ENCODE measurements around the gene CDR2. TPM values are rescaled to one million over a fixed set of nuclear protein-coding genes. Genes with fewer than 3 reads are reported as not detected.
"Not testable (repeated sequence)": the region's sequence is repeated elsewhere in the genome, so short reads cannot be mapped to it uniquely, and the experiment has no call there.

CDR2 gene
- total and polyA plus RNA-seq, 8 donors, result 7.9 to 15.5 (median 9.1) TPM

DNA sequence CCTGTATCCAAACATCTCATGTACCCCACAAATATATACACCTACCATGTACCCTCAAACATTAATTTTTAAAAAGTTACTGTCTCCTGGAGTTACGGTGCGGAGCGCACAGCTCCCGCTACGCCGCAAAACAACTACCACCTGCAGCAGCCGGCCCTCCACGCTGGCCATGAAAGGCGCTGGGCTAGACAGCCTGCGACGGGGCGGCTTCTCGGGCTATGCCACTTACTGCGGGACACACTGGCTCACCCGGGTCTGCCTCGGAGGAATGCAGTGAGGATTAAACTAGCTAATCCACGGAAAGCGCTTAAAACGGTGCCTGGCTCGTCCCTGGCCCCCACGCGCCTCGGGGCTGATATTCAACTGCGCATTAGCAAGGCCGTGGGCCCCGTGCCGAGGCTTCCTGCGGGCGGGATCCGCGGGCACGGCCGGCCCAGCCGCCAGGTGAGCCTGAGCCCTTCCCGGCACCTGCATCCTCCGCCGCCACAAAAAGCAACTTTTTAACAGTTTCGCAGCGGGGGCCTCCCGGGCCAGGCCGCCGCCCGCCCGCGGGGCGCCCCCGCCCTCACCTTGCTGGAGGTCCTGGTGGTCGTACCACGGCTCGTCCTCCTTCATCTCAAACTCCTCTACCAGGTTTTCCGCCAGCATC, 633 bp downstream of the CDR2 start:
- FAIRE-seq (no peak), DNase-seq (peak; percentile 53 to 87 (median 68)), ATAC-seq (peak; percentile 36 to 58 (median 38))
- peaks cover 13 to 43% (median 17%) of the 10 kb centered on the region in 3 donors for H3K4me1 ChIP-seq
- no peaks in the 10 kb centered on the region for H3K27me3 ChIP-seq
- TF ChIP-seq, protein P1, sequence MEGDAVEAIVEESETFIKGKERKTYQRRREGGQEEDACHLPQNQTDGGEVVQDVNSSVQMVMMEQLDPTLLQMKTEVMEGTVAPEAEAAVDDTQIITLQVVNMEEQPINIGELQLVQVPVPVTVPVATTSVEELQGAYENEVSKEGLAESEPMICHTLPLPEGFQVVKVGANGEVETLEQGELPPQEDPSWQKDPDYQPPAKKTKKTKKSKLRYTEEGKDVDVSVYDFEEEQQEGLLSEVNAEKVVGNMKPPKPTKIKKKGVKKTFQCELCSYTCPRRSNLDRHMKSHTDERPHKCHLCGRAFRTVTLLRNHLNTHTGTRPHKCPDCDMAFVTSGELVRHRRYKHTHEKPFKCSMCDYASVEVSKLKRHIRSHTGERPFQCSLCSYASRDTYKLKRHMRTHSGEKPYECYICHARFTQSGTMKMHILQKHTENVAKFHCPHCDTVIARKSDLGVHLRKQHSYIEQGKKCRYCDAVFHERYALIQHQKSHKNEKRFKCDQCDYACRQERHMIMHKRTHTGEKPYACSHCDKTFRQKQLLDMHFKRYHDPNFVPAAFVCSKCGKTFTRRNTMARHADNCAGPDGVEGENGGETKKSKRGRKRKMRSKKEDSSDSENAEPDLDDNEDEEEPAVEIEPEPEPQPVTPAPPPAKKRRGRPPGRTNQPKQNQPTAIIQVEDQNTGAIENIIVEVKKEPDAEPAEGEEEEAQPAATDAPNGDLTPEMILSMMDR (IDR thresholded peaks at IDR 0.05), result no peak
- intact Hi-C loops (cut with DNase I), result no loop called here
- H3K36me3 ChIP-seq, result no peaks in the 10 kb centered on the region
- peak overlapping the region; percentile 79 to 92 (median 84) for H3K27ac ChIP-seq
- peak overlapping the region; percentile 80 to 97 (median 86) for H3K4me3 ChIP-seq
- no peaks in the 10 kb centered on the region for H3K9me3 ChIP-seq
- 1% methylated on average over 49 to 51 of the region's 51 CpGs for WGBS, 2 donors

- H3K36me3 ChIP-seq, result no peaks in the 10 kb centered on the region
- H3K4me3 ChIP-seq, result peak overlapping the region; percentile 80 to 97 (median 86)
- 31 to 32% methylated on average over 14 of the region's 14 CpGs for WGBS, 2 donors
- peaks cover 14 to 50% (median 23%) of the 10 kb centered on the region in 3 donors for H3K4me1 ChIP-seq
- peak overlapping the region in 3 of 4 donors; percentile 79 to 92 (median 85) for H3K27ac ChIP-seq
- no peaks in the 10 kb centered on the region for H3K9me3 ChIP-seq
- DNase-seq (no peak), ATAC-seq (no peak), FAIRE-seq (no peak)
- H3K27me3 ChIP-seq, result no peaks in the 10 kb centered on the region
- TF ChIP-seq, protein P1 (IDR thresholded peaks at IDR 0.05), result no peak
- intact Hi-C loops (cut with DNase I), result no loop called here
Measured at GRCh38 chr16:22372882-22373661, 1.3 kb downstream of the CDR2 start.

DNA sequence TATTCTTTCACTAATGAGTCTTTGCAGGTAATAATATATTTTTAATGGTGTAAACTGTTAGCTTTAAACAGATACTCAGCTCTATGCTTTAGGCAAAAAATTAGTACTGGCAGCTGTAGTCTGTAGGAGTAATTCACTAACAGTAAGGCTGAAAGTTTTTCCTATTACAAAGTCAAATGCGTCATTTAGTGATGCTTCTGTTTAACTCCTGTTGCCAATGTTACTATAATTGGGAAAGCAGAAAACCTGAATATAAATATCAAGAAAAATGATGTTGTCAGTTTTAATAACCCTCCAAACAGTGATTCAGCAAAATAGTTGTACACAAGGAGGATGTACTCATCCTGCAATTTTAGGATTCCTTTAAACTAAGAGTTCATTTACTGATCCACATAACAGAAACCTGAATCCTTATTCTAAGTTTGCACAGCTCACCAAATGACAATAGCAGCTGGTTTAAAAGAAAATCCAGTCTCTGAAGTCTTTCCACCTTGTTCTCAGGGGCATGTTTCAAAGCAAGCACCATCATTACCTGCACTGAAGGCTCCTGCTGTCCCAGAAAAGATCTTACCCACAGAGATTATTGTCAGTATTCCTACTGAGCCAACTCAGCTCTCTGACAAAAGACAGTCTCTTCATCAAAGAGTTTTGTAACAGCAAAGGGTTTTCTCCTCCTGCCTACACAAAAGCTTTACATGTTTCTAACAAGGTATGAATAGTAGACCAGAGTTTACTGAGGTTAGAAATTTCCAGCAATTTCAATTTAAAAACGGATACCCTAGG, 4.2 kb downstream of the CDR2 start:
- TF ChIP-seq, protein P1 (IDR thresholded peaks at IDR 0.05), result no peak
- H3K27me3 ChIP-seq, result no peaks in the 10 kb centered on the region
- H3K4me1 ChIP-seq, result peaks cover 23 to 47% (median 30%) of the 10 kb centered on the region in 3 donors
- no peak for ATAC-seq
- intact Hi-C loops (cut with DNase I), result no loop called here
- H3K27ac ChIP-seq, result peak overlapping the region in 2 of 4 donors; percentile 46 to 85
- no peaks in the 10 kb centered on the region for H3K9me3 ChIP-seq
- no peak for DNase-seq
- no peaks in the 10 kb centered on the region for H3K36me3 ChIP-seq
- FAIRE-seq, result peak; percentile 87
- WGBS, 2 donors, result 70 to 72% methylated on average over 2 of the region's 2 CpGs
- H3K4me3 ChIP-seq, result no peak overlapping the region

DNA sequence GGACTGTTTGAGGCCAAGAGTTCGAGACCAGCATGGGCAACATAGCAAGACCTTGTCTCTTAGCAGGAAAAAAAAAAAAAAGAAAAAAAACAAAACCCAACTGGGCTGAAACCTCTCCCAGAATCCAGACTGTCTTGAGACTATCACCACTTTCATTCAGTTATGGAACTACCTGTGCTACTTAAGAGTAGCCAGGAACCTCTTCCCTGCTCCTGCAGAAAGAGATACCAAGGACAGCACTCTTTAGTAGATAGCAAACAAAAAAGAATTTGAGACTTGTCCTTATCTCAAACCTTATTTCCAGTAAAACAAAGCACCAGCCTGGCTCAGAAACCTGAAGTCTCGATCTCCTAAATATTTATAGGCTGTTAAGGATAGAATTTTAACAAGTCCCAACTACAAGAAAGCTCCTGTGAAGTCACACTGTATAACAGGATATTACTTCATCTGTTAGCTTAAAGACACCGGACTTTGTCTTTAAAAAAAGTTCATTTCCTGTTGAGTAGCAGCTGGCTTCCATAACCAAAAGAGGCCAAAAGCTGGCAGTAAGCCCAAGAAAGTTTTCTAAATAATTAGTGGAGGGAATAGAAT, 5.1 kb downstream of the CDR2 start:
- WGBS, 2 donors, result 38 to 43% methylated on average over 3 of the region's 3 CpGs
- intact Hi-C loops (cut with DNase I), result no loop called here
- Histone ChIP-seq H3K27me3 (no peaks in the 10 kb centered on the region), H3K9me3 (no peaks in the 10 kb centered on the region), H3K4me1 (peaks cover 23 to 45% (median 30%) of the 10 kb centered on the region in 3 donors), H3K27ac (peak overlapping the region in 2 of 4 donors; percentile 46 to 85), H3K4me3 (no peak overlapping the region), H3K36me3 (peaks cover 0 to 3% (median 0%) of the 10 kb centered on the region in 3 donors)
- FAIRE-seq (no peak), ATAC-seq (peak in 1 of 4 donors; percentile 16), DNase-seq (no peak)
- TF ChIP-seq, protein P1 (IDR thresholded peaks at IDR 0.05), result no peak

DNA sequence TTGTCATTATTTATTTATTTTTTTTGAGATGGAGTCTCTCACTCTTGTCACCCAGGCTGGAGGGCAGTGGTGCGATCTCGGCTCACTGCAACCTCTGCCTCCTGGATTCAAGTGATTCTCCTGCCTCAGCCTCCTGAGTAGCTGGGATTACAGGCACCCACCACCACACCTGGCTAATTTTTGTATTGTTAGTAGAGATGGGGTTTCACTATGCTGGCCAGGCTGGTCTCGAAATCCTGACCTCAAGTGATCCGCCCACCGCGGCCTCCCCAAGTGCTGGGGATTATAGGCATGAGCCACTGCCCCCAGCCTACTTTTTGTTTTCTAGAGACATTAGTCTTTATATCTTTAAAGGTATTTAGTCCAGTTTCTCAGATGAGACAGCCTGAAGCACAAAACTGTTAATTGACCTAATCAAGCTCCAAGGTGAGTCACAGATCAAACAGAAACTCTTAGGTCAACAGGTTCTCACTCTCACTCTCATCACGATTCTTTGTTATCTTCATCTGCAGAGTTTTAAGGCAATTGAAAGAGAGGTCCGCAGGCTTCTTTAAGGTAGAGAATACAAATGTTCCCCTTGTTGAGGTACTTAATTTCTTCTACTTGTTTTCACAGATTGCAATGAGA, 6.1 kb downstream of the CDR2 start:
- not testable (repeated sequence) for H3K4me3 ChIP-seq
- WGBS, 2 donors, result 77 to 78% methylated on average over 8 of the region's 8 CpGs
- peak; percentile 36 to 61 (median 38) for ATAC-seq

More for the DNA sequence above, 6.1 kb downstream of the CDR2 start:
- DNase-seq; FAIRE-seq; intact Hi-C loops (cut with DNase I); H3K9me3 ChIP-seq; H3K27me3 ChIP-seq: not testable (repeated sequence)
- Histone ChIP-seq H3K4me1 (peaks cover 23 to 45% (median 30%) of the 10 kb centered on the region in 3 donors), H3K36me3 (peaks cover 0 to 13% (median 0%) of the 10 kb centered on the region in 3 donors), H3K27ac (peak overlapping the region in 2 of 4 donors; percentile 46 to 85)
